ENCODE measurements around the gene ATF2. TPM values are rescaled to one million over a fixed set of nuclear protein-coding genes. Genes with fewer than 3 reads are reported as not detected.
"Not testable (repeated sequence)": the region's sequence is repeated elsewhere in the genome, so short reads cannot be mapped to it uniquely, and the experiment has no call there.

The ATF2 gene
- total RNA-seq, 2 experiments from 2014 or later: 50.0 to 56.2 TPM

- H3K36me3 Mint-ChIP-seq: peaks cover 27% of the 10 kb centered on the region
- H3K27me3 Mint-ChIP-seq: no peaks in the 10 kb centered on the region
- no peak for ATAC-seq (ENCODE audit: low read depth)
- POLR2A ChIA-PET: no interaction called here
- H3K9me3 Mint-ChIP-seq: no peaks in the 10 kb centered on the region
- H3K4me1 Mint-ChIP-seq: no peaks in the 10 kb centered on the region
- H3K4me3 Mint-ChIP-seq: no peak overlapping the region
- H3K27ac Mint-ChIP-seq: no peak overlapping the region
- DNase-seq: no peak
Measured at GRCh38 chr2:175107146-175107545, 60.9 kb downstream of the ATF2 start.

GRCh38 chr2:175103191-175103590, 64.8 kb downstream of the ATF2 start:
- Mint-ChIP-seq H3K27ac (no peak overlapping the region), H3K4me3 (no peak overlapping the region), H3K27me3 (no peaks in the 10 kb centered on the region), H3K36me3 (peaks cover 32% of the 10 kb centered on the region), H3K4me1 (no peaks in the 10 kb centered on the region), H3K9me3 (no peaks in the 10 kb centered on the region)
- ATAC-seq (ENCODE audit: low read depth): no peak
- DNase-seq: no peak
- POLR2A ChIA-PET: no interaction called here

GRCh38 chr2:175101514-175101913, 66.5 kb downstream of the ATF2 start:
- Mint-ChIP-seq H3K4me1 (no peaks in the 10 kb centered on the region), H3K4me3 (no peak overlapping the region), H3K36me3 (peaks cover 25% of the 10 kb centered on the region), H3K27me3 (no peaks in the 10 kb centered on the region), H3K27ac (no peak overlapping the region), H3K9me3 (no peaks in the 10 kb centered on the region)
- ATAC-seq (ENCODE audit: low read depth) (no peak), DNase-seq (no peak)
- POLR2A ChIA-PET: no interaction called here

- POLR2A ChIA-PET: no interaction called here
- Mint-ChIP-seq H3K4me1 (no peaks in the 10 kb centered on the region), H3K27me3 (no peaks in the 10 kb centered on the region), H3K36me3 (peaks cover 23% of the 10 kb centered on the region), H3K27ac (no peak overlapping the region), H3K9me3 (no peaks in the 10 kb centered on the region), H3K4me3 (no peak overlapping the region)
- ATAC-seq (ENCODE audit: low read depth) (no peak), DNase-seq (no peak)
Measured at GRCh38 chr2:175097297-175097696, 70.7 kb downstream of the ATF2 start.

- H3K4me3 Mint-ChIP-seq; H3K27ac Mint-ChIP-seq; H3K27me3 Mint-ChIP-seq; H3K4me1 Mint-ChIP-seq; DNase-seq; ATAC-seq (ENCODE audit: low read depth); H3K9me3 Mint-ChIP-seq; POLR2A ChIA-PET: not testable (repeated sequence)
- H3K36me3 Mint-ChIP-seq: peaks cover 30% of the 10 kb centered on the region
Measured at GRCh38 chr2:175084117-175084516, 83.9 kb downstream of the ATF2 start.

- no peaks in the 10 kb centered on the region for H3K27me3 Mint-ChIP-seq
- H3K9me3 Mint-ChIP-seq: peaks cover 8% of the 10 kb centered on the region
- peaks cover 1% of the 10 kb centered on the region for H3K4me1 Mint-ChIP-seq
- POLR2A ChIA-PET: no interaction called here
- H3K4me3 Mint-ChIP-seq: no peak overlapping the region
- ATAC-seq (ENCODE audit: low read depth) (no peak), DNase-seq (no peak)
- H3K36me3 Mint-ChIP-seq: peaks cover 42% of the 10 kb centered on the region
- no peak overlapping the region for H3K27ac Mint-ChIP-seq
Measured at GRCh38 chr2:175080479-175080878, 87.5 kb downstream of the ATF2 start.

- H3K4me1 Mint-ChIP-seq: no peaks in the 10 kb centered on the region
- H3K4me3 Mint-ChIP-seq: no peak overlapping the region
- H3K27ac Mint-ChIP-seq: no peak overlapping the region
- no peak for DNase-seq
- no peaks in the 10 kb centered on the region for H3K27me3 Mint-ChIP-seq
- H3K9me3 Mint-ChIP-seq: peaks cover 2% of the 10 kb centered on the region
- ATAC-seq (ENCODE audit: low read depth): no peak
- peaks cover 36% of the 10 kb centered on the region for H3K36me3 Mint-ChIP-seq
- POLR2A ChIA-PET: no interaction called here
Measured at GRCh38 chr2:175076272-175076671, 91.7 kb downstream of the ATF2 start.

GRCh38 chr2:175074478-175074877, 93.5 kb downstream of the ATF2 start:
- POLR2A ChIA-PET: no interaction called here
- Mint-ChIP-seq H3K4me3 (no peak overlapping the region), H3K9me3 (peaks cover 2% of the 10 kb centered on the region), H3K36me3 (peaks cover 36% of the 10 kb centered on the region), H3K27ac (no peak overlapping the region), H3K4me1 (no peaks in the 10 kb centered on the region), H3K27me3 (no peaks in the 10 kb centered on the region)
- DNase-seq: no peak
- no peak for ATAC-seq (ENCODE audit: low read depth)

- POLR2A ChIA-PET: no interaction called here
- ATAC-seq (ENCODE audit: low read depth): no peak
- no peaks in the 10 kb centered on the region for H3K9me3 Mint-ChIP-seq
- no peak overlapping the region for H3K4me3 Mint-ChIP-seq
- H3K27me3 Mint-ChIP-seq: no peaks in the 10 kb centered on the region
- H3K27ac Mint-ChIP-seq: no peak overlapping the region
- no peaks in the 10 kb centered on the region for H3K4me1 Mint-ChIP-seq
- DNase-seq: no peak
- peaks cover 42% of the 10 kb centered on the region for H3K36me3 Mint-ChIP-seq
Measured at GRCh38 chr2:175068534-175068933, 99.5 kb downstream of the ATF2 start.

- no peak overlapping the region for H3K27ac Mint-ChIP-seq
- peaks cover 6% of the 10 kb centered on the region for H3K4me1 Mint-ChIP-seq
- peaks cover 4% of the 10 kb centered on the region for H3K9me3 Mint-ChIP-seq
- DNase-seq (no peak), ATAC-seq (ENCODE audit: low read depth) (no peak)
- H3K4me3 Mint-ChIP-seq: no peak overlapping the region
- no peaks in the 10 kb centered on the region for H3K27me3 Mint-ChIP-seq
- POLR2A ChIA-PET: no interaction called here
- H3K36me3 Mint-ChIP-seq: peaks cover 42% of the 10 kb centered on the region
Measured at GRCh38 chr2:175066411-175066810, 101.6 kb downstream of the ATF2 start.

GRCh38 chr2:175064797-175065196, 103.2 kb downstream of the ATF2 start:
- Mint-ChIP-seq H3K9me3 (peaks cover 4% of the 10 kb centered on the region), H3K4me1 (peaks cover 7% of the 10 kb centered on the region), H3K36me3 (peaks cover 37% of the 10 kb centered on the region), H3K4me3 (no peak overlapping the region), H3K27ac (no peak overlapping the region), H3K27me3 (no peaks in the 10 kb centered on the region)
- POLR2A ChIA-PET: no interaction called here
- no peak for ATAC-seq (ENCODE audit: low read depth)
- no peak for DNase-seq

GRCh38 chr2:175063741-175064140, 104.3 kb downstream of the ATF2 start:
- DNase-seq (no peak), ATAC-seq (ENCODE audit: low read depth) (no peak)
- Mint-ChIP-seq H3K9me3 (peaks cover 4% of the 10 kb centered on the region), H3K27me3 (no peaks in the 10 kb centered on the region), H3K4me3 (no peak overlapping the region), H3K27ac (no peak overlapping the region), H3K4me1 (peaks cover 7% of the 10 kb centered on the region), H3K36me3 (peaks cover 30% of the 10 kb centered on the region)
- POLR2A ChIA-PET: no interaction called here

GRCh38 chr2:175062787-175063585, 105.0 kb downstream of the ATF2 start:
- Mint-ChIP-seq H3K9me3 (peaks cover 4% of the 10 kb centered on the region), H3K4me3 (no peak overlapping the region), H3K4me1 (peaks cover 7% of the 10 kb centered on the region), H3K36me3 (peaks cover 28% of the 10 kb centered on the region), H3K27ac (no peak overlapping the region), H3K27me3 (no peaks in the 10 kb centered on the region)
- POLR2A ChIA-PET: no interaction called here
- DNase-seq (no peak), ATAC-seq (ENCODE audit: low read depth) (no peak)

- POLR2A ChIA-PET: no interaction called here
- ATAC-seq (ENCODE audit: low read depth) (no peak), DNase-seq (no peak)
- H3K4me1 Mint-ChIP-seq: peaks cover 3% of the 10 kb centered on the region
- H3K27ac Mint-ChIP-seq: no peak overlapping the region
- peaks cover 2% of the 10 kb centered on the region for H3K36me3 Mint-ChIP-seq
- no peak overlapping the region for H3K4me3 Mint-ChIP-seq
- H3K27me3 Mint-ChIP-seq: no peaks in the 10 kb centered on the region
- H3K9me3 Mint-ChIP-seq: peaks cover 1% of the 10 kb centered on the region
Measured at GRCh38 chr2:175057078-175057685, 110.8 kb downstream of the ATF2 start.

Measured in activated naive CD8-positive, alpha-beta T cell treated with anti-CD3 and anti-CD28 coated beads, Interleukin-2, amount 10 ng/mL, durations not matched to agents 7 days and 5 days (primary cell).